ENCODE measurements around the gene C18orf32.

DNA sequence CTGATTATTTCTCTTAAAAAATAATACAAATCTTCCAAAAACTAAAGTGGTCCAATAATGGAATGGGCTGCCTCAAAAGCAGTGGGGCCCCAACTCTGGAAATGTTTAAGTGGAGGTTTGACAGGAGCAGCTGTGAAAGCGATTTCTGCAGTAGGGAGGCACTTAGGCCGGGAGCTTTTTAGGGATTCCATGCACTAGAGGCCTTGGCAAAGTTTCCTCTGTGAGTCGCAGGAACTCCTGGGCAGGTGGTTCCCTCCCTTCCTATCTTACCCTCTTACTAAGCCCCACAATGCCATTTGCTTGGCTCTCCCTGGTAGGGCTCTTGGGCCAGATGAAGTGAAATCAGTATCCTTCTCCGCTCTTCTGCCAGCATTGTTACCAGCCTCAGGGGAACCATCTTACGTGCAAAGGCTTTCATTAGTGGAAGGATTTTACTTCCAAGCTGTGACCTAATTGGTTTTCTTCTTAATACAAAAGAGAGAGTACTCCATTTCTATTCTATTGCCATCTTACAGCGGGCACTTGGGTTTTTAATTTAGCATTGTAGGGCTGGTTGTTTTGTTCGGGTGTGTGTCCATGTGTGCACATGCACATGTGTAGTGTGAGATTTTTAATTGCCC lies 34.3 kb upstream of the C18orf32 start:
- TF ChIP-seq SP1 (IDR thresholded peaks at IDR 0.05): no peak
- no peak for TF ChIP-seq FOXA1 (IDR thresholded peaks at IDR 0.05)
- no peak for TF ChIP-seq L3MBTL2 (conservative IDR thresholded peaks at IDR 0.05)
- no peak for TF ChIP-seq LEF1 (IDR thresholded peaks at IDR 0.05; ENCODE audit: borderline replicate concordance)
- no peak for TF ChIP-seq CTBP1 (IDR thresholded peaks at IDR 0.05; ENCODE audit: borderline replicate concordance)
